Measurements from ENCODE around the gene LGALS3BP.

DNA sequence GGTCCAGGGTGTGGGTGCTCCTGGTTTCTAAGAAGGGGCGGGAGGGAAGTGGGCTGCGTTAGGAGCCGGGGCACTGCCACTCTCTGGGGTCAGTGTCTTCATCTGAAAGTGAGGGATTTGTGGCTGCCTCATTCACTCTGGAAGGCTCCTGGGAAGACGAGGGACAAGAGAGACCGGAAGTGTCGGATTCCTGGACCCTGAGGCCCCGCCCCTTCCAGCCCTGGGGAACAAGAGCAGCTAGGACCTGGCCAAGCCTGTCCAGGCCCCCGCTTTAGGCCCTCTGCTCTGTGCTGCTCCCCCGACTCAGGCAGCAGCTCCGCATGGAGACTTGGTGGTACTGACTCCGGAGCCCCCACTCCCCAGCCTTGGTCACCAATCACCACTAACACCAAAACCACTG is 6.5 kb downstream of the LGALS3BP start:
- TF ChIP-seq EZH2 (IDR thresholded peaks at IDR 0.05; ENCODE audit: low read depth, unreplicated experiment) (no peak), JUNB (IDR thresholded peaks at IDR 0.05; ENCODE audit: unreplicated experiment) (no peak), EZH2phosphoT487 (IDR thresholded peaks at IDR 0.05; ENCODE audit: unreplicated experiment) (no peak), CREB1 (CRISPR knock-in tag; IDR thresholded peaks at IDR 0.05; ENCODE audit: low read depth) (no peak), POLR2AphosphoS5 (IDR thresholded peaks at IDR 0.05; ENCODE audit: low read depth) (no peak)
- TF ChIP-seq, protein P1, sequence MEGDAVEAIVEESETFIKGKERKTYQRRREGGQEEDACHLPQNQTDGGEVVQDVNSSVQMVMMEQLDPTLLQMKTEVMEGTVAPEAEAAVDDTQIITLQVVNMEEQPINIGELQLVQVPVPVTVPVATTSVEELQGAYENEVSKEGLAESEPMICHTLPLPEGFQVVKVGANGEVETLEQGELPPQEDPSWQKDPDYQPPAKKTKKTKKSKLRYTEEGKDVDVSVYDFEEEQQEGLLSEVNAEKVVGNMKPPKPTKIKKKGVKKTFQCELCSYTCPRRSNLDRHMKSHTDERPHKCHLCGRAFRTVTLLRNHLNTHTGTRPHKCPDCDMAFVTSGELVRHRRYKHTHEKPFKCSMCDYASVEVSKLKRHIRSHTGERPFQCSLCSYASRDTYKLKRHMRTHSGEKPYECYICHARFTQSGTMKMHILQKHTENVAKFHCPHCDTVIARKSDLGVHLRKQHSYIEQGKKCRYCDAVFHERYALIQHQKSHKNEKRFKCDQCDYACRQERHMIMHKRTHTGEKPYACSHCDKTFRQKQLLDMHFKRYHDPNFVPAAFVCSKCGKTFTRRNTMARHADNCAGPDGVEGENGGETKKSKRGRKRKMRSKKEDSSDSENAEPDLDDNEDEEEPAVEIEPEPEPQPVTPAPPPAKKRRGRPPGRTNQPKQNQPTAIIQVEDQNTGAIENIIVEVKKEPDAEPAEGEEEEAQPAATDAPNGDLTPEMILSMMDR (conservative IDR thresholded peaks at IDR 0.05; ENCODE audit: low read depth in 2 of 2): no peak

All from GM23338 (cell line).